NCI-H1092 treated with DMSO at 0.1 percent for 48 hours (cell line): Measurements from ENCODE around the gene PRPH2.
"Not testable (repeated sequence)": the region's sequence is repeated elsewhere in the genome, so short reads cannot be mapped to it uniquely, and the experiment has no call there.

ENCODE experiments used
- DNase-seq: peaks from one replicate; lab custom pipeline; 2025; lab: John Stamatoyannopoulos, UW

Gene PRPH2

DNA sequence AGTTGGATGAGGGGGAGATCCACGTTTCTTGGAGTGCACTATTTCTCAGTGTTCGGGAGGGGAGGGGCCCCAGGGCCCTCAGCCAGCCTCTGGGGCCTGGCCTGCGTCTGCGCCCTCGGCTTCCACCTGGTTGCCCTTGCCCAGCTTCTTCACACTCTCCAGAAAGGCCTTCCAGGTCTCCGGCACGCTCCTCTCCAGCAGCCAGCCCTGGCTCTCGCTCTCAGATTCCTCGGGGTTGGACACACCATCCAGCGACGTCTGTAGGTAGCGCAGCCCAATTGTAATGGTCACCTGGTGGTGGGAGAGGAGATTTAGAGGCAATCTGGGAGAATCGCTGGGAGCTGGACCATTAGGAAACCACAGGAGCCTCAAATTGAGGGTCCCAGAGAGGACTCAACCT, 24.2 kb downstream of the PRPH2 start:
- DNase-seq, result no peak

DNA sequence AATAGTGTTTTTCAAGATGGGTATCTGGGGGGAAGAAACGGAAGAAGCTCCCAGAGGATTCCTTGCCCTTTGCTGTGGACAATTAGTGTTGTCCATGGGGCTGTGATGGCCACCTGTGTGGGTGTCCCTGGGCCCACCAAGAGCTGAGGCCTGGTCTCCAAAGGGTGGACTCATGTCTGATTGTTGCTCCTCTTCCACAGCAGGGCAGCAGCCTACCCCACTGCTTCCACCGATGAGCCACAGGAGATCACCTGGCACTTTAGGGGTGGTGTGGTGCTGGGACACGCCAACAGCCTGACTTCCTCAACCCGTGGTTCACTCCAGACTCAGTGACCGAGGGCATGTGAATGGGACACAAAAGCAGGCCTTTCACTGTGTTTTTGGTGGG, 25.1 kb downstream of the PRPH2 start:
- DNase-seq, result no peak

- no peak for DNase-seq
Measured at GRCh38 chr6:42696526-42697267, 25.7 kb downstream of the PRPH2 start.

DNA sequence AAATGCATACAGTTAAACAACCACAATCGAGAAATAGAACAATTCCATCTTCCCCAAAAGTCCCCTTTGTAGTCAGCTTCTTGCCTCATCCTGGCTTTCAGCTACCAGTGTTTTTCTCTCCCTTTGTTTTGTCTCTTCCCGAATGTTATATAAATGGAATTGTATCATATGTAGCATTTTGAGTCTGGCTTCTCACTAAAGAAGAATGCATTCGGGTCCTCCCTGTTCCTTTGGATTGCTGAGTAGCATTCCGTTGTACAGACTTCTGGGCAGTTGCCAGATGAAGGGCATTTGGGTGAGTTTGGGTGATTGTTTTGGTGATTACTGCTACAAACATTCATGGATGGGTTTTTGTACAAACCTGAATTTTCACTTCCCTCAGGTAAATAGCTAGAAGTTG, 27.8 kb downstream of the PRPH2 start:
- no peak for DNase-seq

DNA sequence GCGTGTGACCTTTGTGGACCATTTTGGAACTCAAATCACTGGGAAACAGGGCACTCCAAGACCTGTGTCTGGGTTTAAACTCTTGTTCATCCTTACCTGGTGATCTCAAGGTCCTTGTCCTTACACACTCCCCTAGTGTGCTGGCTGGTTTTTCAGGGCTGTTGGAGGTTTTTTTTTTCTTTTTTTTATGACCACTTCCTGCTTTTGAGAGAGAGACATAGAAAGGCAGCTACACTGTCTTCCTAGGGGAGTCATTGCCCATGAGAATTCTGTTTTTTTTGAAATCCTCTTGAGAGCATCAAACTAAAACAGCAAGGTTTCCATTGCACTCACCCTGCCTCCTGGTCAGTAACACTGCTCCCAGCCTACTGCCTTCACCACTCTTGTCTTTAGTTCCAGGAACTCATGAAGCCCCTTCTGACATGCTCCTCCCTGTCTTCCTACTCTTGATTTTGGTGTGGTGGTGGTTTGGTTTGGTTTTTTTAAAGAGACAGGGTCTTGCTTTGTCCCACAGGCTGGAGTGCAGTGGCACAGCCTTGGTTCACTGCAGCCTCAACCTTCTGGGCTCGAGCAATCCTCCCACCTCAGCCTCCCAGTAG, 28.6 kb downstream of the PRPH2 start:
- DNase-seq, result no peak

- no peak for DNase-seq
Measured at GRCh38 chr6:42692137-42692911, 30.1 kb downstream of the PRPH2 start.

DNA sequence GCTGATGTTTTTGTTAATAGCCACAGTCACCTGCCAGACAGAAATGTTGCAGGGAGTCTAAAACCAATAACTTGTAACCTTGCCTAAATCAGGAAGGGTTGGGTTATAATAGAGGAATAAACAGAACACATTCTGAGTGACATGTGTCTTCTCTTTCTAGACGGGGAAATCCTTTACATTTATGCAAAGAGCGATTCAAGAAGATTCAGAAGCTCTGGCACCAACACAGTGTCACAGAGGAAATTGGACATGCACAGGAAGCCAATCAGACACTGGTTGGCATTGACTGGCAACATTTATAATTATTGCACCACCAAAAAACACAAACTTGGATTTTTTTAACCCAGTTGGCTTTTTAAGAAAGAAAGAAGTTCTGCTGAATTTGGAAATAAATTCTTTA, 31.5 kb downstream of the PRPH2 start:
- no peak for DNase-seq

GRCh38 chr6:42690151-42690702, 32.2 kb downstream of the PRPH2 start:
- DNase-seq, result no peak

DNA sequence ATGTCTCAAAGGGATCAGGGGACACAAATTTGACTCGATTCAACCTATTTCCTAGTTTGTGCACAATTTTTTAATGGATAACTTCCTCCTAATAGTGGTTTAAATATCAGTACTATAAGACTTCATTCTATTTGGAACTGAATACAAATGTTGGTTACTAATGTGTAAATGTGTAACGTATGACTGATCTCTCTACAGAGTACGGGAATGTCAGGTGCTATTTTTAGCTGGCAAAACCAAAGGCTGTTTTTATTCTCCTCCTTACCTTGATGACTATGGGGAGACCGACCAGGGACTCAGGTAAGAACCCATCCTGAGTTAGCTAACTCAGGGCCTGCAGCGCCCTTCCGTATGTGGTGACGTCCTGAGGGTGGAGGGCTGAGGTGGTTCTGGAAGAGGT, 33.0 kb downstream of the PRPH2 start:
- no peak for DNase-seq

GRCh38 chr6:42688281-42688680, 34.1 kb downstream of the PRPH2 start:
- DNase-seq, result no peak

- DNase-seq, result no peak
Measured at GRCh38 chr6:42679358-42679757, 43.0 kb downstream of the PRPH2 start.

- DNase-seq, result no peak
Measured at GRCh38 chr6:42674780-42675179, 47.6 kb downstream of the PRPH2 start.

DNA sequence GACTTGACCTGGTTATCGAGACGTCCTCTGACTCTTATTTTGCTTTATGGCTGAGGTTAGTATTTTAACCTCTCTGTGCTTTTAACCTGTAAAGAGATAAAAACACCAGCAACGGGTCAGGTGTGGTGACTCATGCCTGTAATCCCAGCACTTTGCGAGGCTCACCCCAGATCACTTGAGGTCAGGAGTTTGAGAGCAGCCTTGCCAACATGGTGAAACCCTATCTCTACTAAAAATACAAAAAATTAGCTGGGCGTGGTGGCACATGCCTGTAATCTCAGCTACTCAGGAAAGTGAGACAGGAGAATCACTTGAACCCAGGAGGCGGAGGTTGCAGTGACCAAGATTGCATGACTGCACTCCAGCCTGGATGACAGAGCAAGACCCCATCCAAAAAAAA, 48.0 kb downstream of the PRPH2 start:
- not testable (repeated sequence) for DNase-seq

- DNase-seq, result no peak
Measured at GRCh38 chr6:42664718-42665117, 57.7 kb downstream of the PRPH2 start.

GRCh38 chr6:42661540-42662153, 60.8 kb downstream of the PRPH2 start:
- DNase-seq, result peak; percentile 73

GRCh38 chr6:42659806-42660205, 62.6 kb downstream of the PRPH2 start:
- DNase-seq, result no peak

GRCh38 chr6:42653851-42654250, 68.5 kb downstream of the PRPH2 start:
- DNase-seq, result no peak

GRCh38 chr6:42652024-42652746, 70.2 kb downstream of the PRPH2 start:
- DNase-seq, result no peak
